H1 (cell line): ENCODE data around the gene ANKRD11. TPM values are rescaled to one million over a fixed set of nuclear protein-coding genes. Genes with fewer than 3 reads are reported as not detected.

Source experiments
- CTCF ChIA-PET: fragments of 300-600 bp; sonication (Branson Sonifier 250); formaldehyde crosslinking; loops from one replicate; lab custom pipeline; 2021; ENCODE audit not compliant: partially characterized antibody; lab: Charles Lee
- POLR2A ChIA-PET: fragments of 300-600 bp; sonication (Branson Sonifier 250); formaldehyde crosslinking; loops from one replicate; lab custom pipeline; 2021; ENCODE audit warnings: inconsistent platforms; ENCODE audit not compliant: partially characterized antibody; lab: Charles Lee
- DNase-seq, 2 experiments: peaks; one replicate each; pipeline versions ENCODE4 v3.0.0 to v3.0.0-alpha.2; 2010 to 2022; ENCODE audit warnings: low spot score in 2 of 2, low read depth in 1 of 2, mixed read lengths in 1 of 2
- FAIRE-seq: peaks from 2 replicates; lab custom pipeline; 2011; peaks lifted over from hg19 to GRCh38; lab: Jason Lieb, UNC
- H2AFZ ChIP-seq: 2 replicates; pipeline ENCODE4 v1.8.1; 2012; ENCODE audit warnings: low read length, inconsistent platforms
- H2AK5ac ChIP-seq: 2 replicates; pipeline ENCODE4 v1.6.1; 2013; ENCODE audit warnings: low read depth, low read length
- H2BK120ac ChIP-seq: replicated peaks from 2 replicates; pipeline ENCODE3; 2013; ENCODE audit warnings: low read depth, low read length, inconsistent platforms
- H2BK12ac ChIP-seq: 2 replicates; pipeline ENCODE4 v1.6.1; 2013; ENCODE audit warnings: low read depth, low read length
- H2BK15ac ChIP-seq: 2 replicates; pipeline ENCODE4 v1.6.1; 2013; ENCODE audit warnings: low read length
- H2BK20ac ChIP-seq: 2 replicates; pipeline ENCODE4 v1.6.1; 2013; ENCODE audit warnings: low read length
- H2BK5ac ChIP-seq: 2 replicates; pipeline ENCODE4 v1.6.1; 2013; ENCODE audit warnings: low read depth, low read length
- H3K14ac ChIP-seq: 2 replicates; pipeline ENCODE4 v1.6.1; 2013; ENCODE audit warnings: inconsistent platforms; ENCODE audit not compliant: insufficient read length
- H3K18ac ChIP-seq: 2 replicates; pipeline ENCODE4 v1.6.1; 2013; ENCODE audit warnings: low read length; ENCODE audit errors: extremely low read depth
- H3K23ac ChIP-seq: 2 replicates; pipeline ENCODE4 v1.6.1; 2013; ENCODE audit warnings: inconsistent platforms; ENCODE audit not compliant: insufficient read length
- H3K23me2 ChIP-seq: 2 replicates; pipeline ENCODE4 v1.6.1; 2013; ENCODE audit warnings: low read depth, low read length
- H3K27ac ChIP-seq: 2 replicates; pipeline ENCODE4 v1.6.1; 2011; ENCODE audit warnings: low read depth, low read length, inconsistent platforms
- H3K27me3 ChIP-seq, 4 experiments: replicated peaks in 1 of 4; 1 replicate in 1 of 4; 2 replicates in 3 of 4; pipeline versions ENCODE4 v1.6.1 to v1.8.1; 2011 to 2013; ENCODE audit warnings: low read length in 3 of 4, mild to moderate bottlenecking in 3 of 4, inconsistent platforms in 2 of 4, mixed read lengths in 2 of 4, moderate library complexity in 1 of 4; ENCODE audit not compliant: control insufficient read depth in 3 of 4, insufficient read depth in 3 of 4; ENCODE audit errors: extremely low read depth in 1 of 4
- H3K36me3 ChIP-seq, 4 experiments: 2 replicates each; pipeline versions ENCODE4 v1.6.1 to v1.8.1; 2011 to 2013; ENCODE audit warnings: mild to moderate bottlenecking in 4 of 4, low read length in 3 of 4, moderate library complexity in 2 of 4, control low read depth in 1 of 4, inconsistent platforms in 1 of 4; ENCODE audit not compliant: insufficient read depth in 4 of 4, control insufficient read depth in 2 of 4
- H3K4ac ChIP-seq: replicated peaks from 2 replicates; pipeline ENCODE3; 2013; ENCODE audit warnings: low read length, low read depth, mixed read lengths, inconsistent platforms; ENCODE audit not compliant: insufficient read length
- H3K4me1 ChIP-seq, 4 experiments: replicated peaks in 1 of 4; 1 replicate in 1 of 4; 2 replicates in 3 of 4; pipeline versions ENCODE4 v1.6.1 to v1.8.1; 2011 to 2013; ENCODE audit warnings: low read length in 3 of 4, inconsistent platforms in 2 of 4, mixed read lengths in 1 of 4; ENCODE audit not compliant: insufficient read depth in 4 of 4, control insufficient read depth in 3 of 4
- H3K4me2 ChIP-seq, 2 experiments: 2 replicates each; pipeline versions ENCODE4 v1.6.1 to v1.8.1; 2011 to 2013; ENCODE audit warnings: low read depth in 2 of 2, low read length in 2 of 2, control low read depth in 1 of 2, inconsistent platforms in 1 of 2, mild to moderate bottlenecking in 1 of 2; ENCODE audit not compliant: insufficient read depth in 1 of 2
- H3K4me3 ChIP-seq, 4 experiments: fragments of 200-600, 300-600 bp in 1 of 4; sonication (generic), shearing (Covaris generic), sonication (Bioruptor Twin) in 1 of 4; 2 replicates each; pipeline versions ENCODE4 v1.5.1 to v1.8.1; 2011 to 2016; ENCODE audit warnings: low read length in 4 of 4, low read depth in 3 of 4, control low read depth in 2 of 4, inconsistent platforms in 2 of 4, mild to moderate bottlenecking in 2 of 4, mixed read lengths in 1 of 4, moderate library complexity in 1 of 4; ENCODE audit not compliant: insufficient read depth in 2 of 4; ENCODE audit errors: extremely low read depth in 1 of 4
- H3K56ac ChIP-seq: replicated peaks from 2 replicates; pipeline ENCODE3; 2013; ENCODE audit warnings: low read depth, mild to moderate bottlenecking, mixed read lengths, low read length, inconsistent platforms; ENCODE audit not compliant: insufficient read length
- H3K79me1 ChIP-seq: 2 replicates; pipeline ENCODE4 v1.6.1; 2013; ENCODE audit warnings: low read depth, low read length, control low read depth
- H3K79me2 ChIP-seq, 2 experiments: 2 replicates each; pipeline versions ENCODE4 v1.6.1 to v1.8.1; 2012 to 2013; ENCODE audit warnings: low read length in 2 of 2, mild to moderate bottlenecking in 2 of 2, inconsistent platforms in 1 of 2; ENCODE audit not compliant: insufficient read depth in 2 of 2, control insufficient read depth in 1 of 2
- H3K9ac ChIP-seq, 4 experiments: replicated peaks in 1 of 4; 1 replicate in 1 of 4; 2 replicates in 3 of 4; pipeline versions ENCODE4 v1.6.1 to v1.8.1; 2011 to 2013; ENCODE audit warnings: low read depth in 3 of 4, low read length in 3 of 4, control low read depth in 2 of 4, mild to moderate bottlenecking in 2 of 4, moderate library complexity in 2 of 4, inconsistent platforms in 1 of 4; ENCODE audit errors: extremely low read depth in 1 of 4
- H3K9me3 ChIP-seq, 2 experiments: 2 replicates each; pipeline versions ENCODE4 v1.6.1 to v1.8.1; 2012 to 2013; ENCODE audit warnings: mild to moderate bottlenecking in 2 of 2, moderate library complexity in 2 of 2, control low read depth in 1 of 2, inconsistent platforms in 1 of 2, low read depth in 1 of 2, low read length in 1 of 2, mixed read lengths in 1 of 2; ENCODE audit not compliant: insufficient read depth in 2 of 2
- H4K20me1 ChIP-seq, 2 experiments: replicated peaks in 1 of 2; 2 replicates each; pipeline versions ENCODE3 to v1.8.1; 2011 to 2013; ENCODE audit warnings: inconsistent platforms in 2 of 2, low read length in 2 of 2, mild to moderate bottlenecking in 1 of 2; ENCODE audit not compliant: insufficient read depth in 2 of 2, control insufficient read depth in 1 of 2
- H4K5ac ChIP-seq: 2 replicates; pipeline ENCODE4 v1.6.1; 2013; ENCODE audit warnings: low read length, low read depth, mixed read lengths, inconsistent platforms; ENCODE audit not compliant: insufficient read length
- H4K8ac ChIP-seq: 2 replicates; pipeline ENCODE4 v1.8.0; 2013; ENCODE audit warnings: mild to moderate bottlenecking, moderate library complexity, low read length, inconsistent platforms; ENCODE audit not compliant: insufficient read depth; ENCODE audit errors: extremely low read depth
- H4K91ac ChIP-seq: replicated peaks from 2 replicates; pipeline ENCODE3; 2013; ENCODE audit warnings: low read length, mixed read lengths, inconsistent platforms; ENCODE audit not compliant: insufficient read length
- BCL11A ChIP-seq, 2 experiments: IDR thresholded peaks; one replicate each; pipeline ENCODE4 v1.6.1; 2011; ENCODE audit warnings: low read depth in 2 of 2, low read length in 2 of 2, mild to moderate bottlenecking in 2 of 2
- CREB1 ChIP-seq: IDR thresholded peaks from 2 replicates; pipeline ENCODE4 v1.6.1; 2012; ENCODE audit warnings: inconsistent platforms
- CTCF ChIP-seq, 3 experiments: IDR thresholded peaks; 1 replicate in 2 of 3; 2 replicates in 1 of 3; pipeline versions ENCODE4 v1.5.1 to v1.6.1; 2011; ENCODE audit warnings: low read length in 3 of 3, mild to moderate bottlenecking in 3 of 3, inconsistent platforms in 2 of 3, low read depth in 1 of 3, moderate library complexity in 1 of 3; ENCODE audit not compliant: insufficient read depth in 1 of 3; ENCODE audit errors: control extremely low read depth in 1 of 3
- WGBS, 2 experiments: shearing (Covaris generic) in 1 of 2; methylation state at CpG; one replicate each; pipeline versions ENCODE4 v1.1.6 to v1.1.7; 2013 to 2015; ENCODE audit warnings: low lambda C conversion rate in 2 of 2, mixed read lengths in 2 of 2, inconsistent platforms in 1 of 2, low coverage in 1 of 2, missing lambda C conversion rate in 1 of 2; ENCODE audit not compliant: insufficient replicate concordance in 2 of 2, insufficient coverage in 1 of 2, insufficient read length in 1 of 2; ENCODE audit errors: extremely low coverage in 1 of 2, missing lambda C conversion rate in 1 of 2; 5-methylcytosine and 5-hydroxymethylcytosine counted together
- polyA plus RNA-seq, 7 experiments: library from polyadenylated mRNA; depleted of rRNA in 3 of 7; stranded (reverse) in 5 of 7; unstranded in 2 of 7; fragments of >200 nt in 5 of 7; fragments of 200-250 nt in 2 of 7; gene quantifications; 1 replicate in 5 of 7; 2 replicates in 1 of 7; 4 replicates in 1 of 7; pipeline versions ENCODE4 v1.2.1 to v1.2.3, GENCODE V29; 2011 to 2013; ENCODE audit warnings: missing spikeins in 2 of 7, mixed read lengths in 2 of 7
- total RNA-seq: library from RNA; stranded (reverse); fragmentation: NEBNext Ultra II Directional; extraction: Animal tissue kit (Norgen Biotek cat#: 25700); gene quantifications from 2 replicates; pipeline ENCODE4 v1.2.1, GENCODE V29; 2021

Gene ANKRD11
- total and polyA plus RNA-seq, 2 of the 8 experiments (the other 6 are each of a cell fraction or from before 2014, with no cell fraction given), result 46.5 to 142 TPM

- Histone ChIP-seq H3K9ac (no peak overlapping the region), H4K20me1 (peaks cover 22 to 31% of the 10 kb centered on the region in 2 experiments), H3K4me3 (no peak overlapping the region), H3K27ac (no peak overlapping the region), H2AK5ac (no peak overlapping the region), H3K23me2 (no peaks in the 10 kb centered on the region), H3K9me3 (no peaks in the 10 kb centered on the region), H2BK15ac (no peak overlapping the region), H3K79me2 (peaks cover 62 to 97% of the 10 kb centered on the region in 2 experiments), H3K4me1 (peaks cover 0 to 5% (median 1%) of the 10 kb centered on the region in 4 experiments; a peak in 2 of 7 replicates), H2BK5ac (no peak overlapping the region), H4K5ac (no peak overlapping the region), H3K4me2 (no peak overlapping the region), H3K23ac (no peak overlapping the region), H3K14ac (no peak overlapping the region), H3K4ac (no peak overlapping the region), H2BK12ac (no peak overlapping the region), H2AFZ (no peak overlapping the region), H3K36me3 (no peaks in the 10 kb centered on the region), H2BK20ac (no peak overlapping the region), H3K79me1 (peaks cover 15% of the 10 kb centered on the region), H3K56ac (no peak overlapping the region), H4K91ac (no peak overlapping the region), H4K8ac (no peak overlapping the region), H3K27me3 (no peaks in the 10 kb centered on the region), H3K18ac (no peak overlapping the region), H2BK120ac (no peak overlapping the region)
- FAIRE-seq (no peak), DNase-seq (no peak)
- TF ChIP-seq CTCF (IDR thresholded peaks at IDR 0.05; ENCODE audit: control extremely low read depth in 1 of 3, insufficient read depth in 1 of 3, low read depth in 1 of 3, low read length in 3 of 3), result no peak
- no peak for TF ChIP-seq BCL11A (IDR thresholded peaks at IDR 0.05; ENCODE audit: low read depth in 2 of 2, low read length in 2 of 2)
- no peak for TF ChIP-seq CREB1
- CTCF ChIA-PET, result interaction anchor here (0.9 to 1.5 kb wide), 2 partner anchors 11 to 12 kb away, joined by 3 to 6 read pairs; no protein-coding TSS in a partner anchor
- POLR2A ChIA-PET, result interaction anchor here (1.5 kb wide), 2 partner anchors 27 to 32 kb away, joined by 3 read pairs; no protein-coding TSS in a partner anchor
- WGBS, 2 experiments, result 96% methylated on average over 11 of the region's 12 CpGs; no CpG with 5 or more reads in 1 of the 2 experiments
Measured at GRCh38 chr16:89456419-89456959, 33.9 kb downstream of the ANKRD11 start.
